K562 (cell line): ENCODE measurements around the gene MAGI3. TPM values are rescaled to one million over a fixed set of nuclear protein-coding genes. Genes with fewer than 3 reads are reported as not detected.

ENCODE experiments used
- ATF2 ChIP-seq: sonication (generic); formaldehyde crosslinking; IDR thresholded peaks from 2 replicates; pipeline ENCODE4 v1.8.1; 2022; ENCODE audit warnings: missing genetic modification reagents
- CHD4 ChIP-seq: fragments of 200-600 bp; sonication (generic); IDR thresholded peaks from 3 replicates; pipeline ENCODE4 v1.6.1; 2012; ENCODE audit warnings: low read depth, mild to moderate bottlenecking, mixed read lengths, low read length, inconsistent platforms; ENCODE audit not compliant: insufficient read depth, insufficient replicate concordance, poor library complexity, severe bottlenecking
- CREB3 ChIP-seq: fragments of 450-650 bp; conservative IDR thresholded peaks from 2 replicates; pipeline ENCODE4 v1.6.1; 2016; ENCODE audit warnings: missing genetic modification characterization, low read depth, mild to moderate bottlenecking, missing compliant biosample characterization, moderate library complexity
- DEAF1 ChIP-seq: fragments of 450-650 bp; formaldehyde crosslinking; IDR thresholded peaks from 2 replicates; pipeline ENCODE4 v1.4.0; 2020; ENCODE audit warnings: mild to moderate bottlenecking, moderate library complexity
- ELF4 ChIP-seq: fragments of 450-650 bp; formaldehyde crosslinking; IDR thresholded peaks from 2 replicates; pipeline ENCODE4 v1.4.0; 2022; ENCODE audit warnings: missing genetic modification characterization
- ERF ChIP-seq: fragments of 450-650 bp; formaldehyde crosslinking; IDR thresholded peaks from 2 replicates; pipeline ENCODE4 v1.4.0; 2020; ENCODE audit warnings: mild to moderate bottlenecking, mixed read lengths
- HNRNPH1 ChIP-seq: fragments of 200-400 bp; formaldehyde crosslinking; optimal IDR thresholded peaks from 2 replicates; pipeline ENCODE3; 2017; ENCODE audit warnings: low read depth, mild to moderate bottlenecking, low read length, moderate library complexity
- IRF2 ChIP-seq: sonication (generic); formaldehyde crosslinking; IDR thresholded peaks from 2 replicates; pipeline ENCODE4 v1.8.1; 2022; ENCODE audit warnings: mild to moderate bottlenecking, missing genetic modification reagents
- MCM7 ChIP-seq, 2 experiments: fragments of 450-650 bp; IDR thresholded peaks; 2 replicates each; pipeline ENCODE4 v1.6.1; 2016 to 2018
- MTF1 ChIP-seq: fragments of 250-450 bp; sonication (Bioruptor Pico); IDR thresholded peaks from 2 replicates; pipeline ENCODE4 v1.9.0; 2021; ENCODE audit warnings: moderate library complexity, mild to moderate bottlenecking, inconsistent platforms, borderline replicate concordance
- PRPF4 ChIP-seq: fragments of 200-400 bp; formaldehyde crosslinking; IDR thresholded peaks from one replicate; pipeline ENCODE4 v1.6.1; 2017; ENCODE audit warnings: low read length, low read depth, mild to moderate bottlenecking; ENCODE audit not compliant: insufficient read depth, poor library complexity, severe bottlenecking
- RAD51 ChIP-seq: fragments of 450-650 bp; IDR thresholded peaks from 2 replicates; pipeline ENCODE4 v1.7.1; 2016; ENCODE audit warnings: low read depth, mild to moderate bottlenecking, borderline replicate concordance
- RCOR1 ChIP-seq, 2 experiments: IDR thresholded peaks; 2 replicates each; pipeline ENCODE4 v1.6.1; 2012; ENCODE audit warnings: low read depth in 2 of 2, low read length in 2 of 2, borderline replicate concordance in 1 of 2, improper control_type of control experiment in 1 of 2
- SAFB2 ChIP-seq: fragments of 200-400 bp; formaldehyde crosslinking; IDR thresholded peaks from 2 replicates; pipeline ENCODE4 v1.6.1; 2018; ENCODE audit warnings: borderline replicate concordance, low read length, low read depth, moderate library complexity; ENCODE audit not compliant: severe bottlenecking
- WHSC1 ChIP-seq: IDR thresholded peaks from one replicate; pipeline ENCODE4 v1.6.1; 2012; ENCODE audit warnings: low read length, control low read depth, inconsistent platforms
- ZBTB34 ChIP-seq: fragments of 250-450 bp; sonication (Bioruptor Pico); IDR thresholded peaks from 2 replicates; pipeline ENCODE4 v1.8.0; 2021; ENCODE audit warnings: mild to moderate bottlenecking, moderate library complexity
- ZC3H8 ChIP-seq: fragments of 450-650 bp; IDR thresholded peaks from 2 replicates; pipeline ENCODE4 v1.6.1; 2017
- ZNF165 ChIP-seq: fragments of 250-450 bp; sonication (Bioruptor Pico); IDR thresholded peaks from 2 replicates; pipeline ENCODE4 v1.4.0; 2020; ENCODE audit warnings: borderline replicate concordance
- ZNF174 ChIP-seq: fragments of 250-450 bp; sonication (Bioruptor Pico); IDR thresholded peaks from 2 replicates; pipeline ENCODE4 v1.4.0; 2020; ENCODE audit warnings: mild to moderate bottlenecking
- ZNF431 ChIP-seq: sonication (generic); formaldehyde crosslinking; IDR thresholded peaks from 2 replicates; pipeline ENCODE4 v1.8.0; 2022; ENCODE audit warnings: mild to moderate bottlenecking, missing genetic modification reagents
- ZNF512 ChIP-seq: IDR thresholded peaks from 2 replicates; pipeline ENCODE4 v1.6.1; 2016; ENCODE audit warnings: missing genetic modification characterization, missing compliant biosample characterization
- polyA plus RNA-seq, 8 experiments: library from polyadenylated mRNA; depleted of rRNA in 4 of 8; stranded (reverse) in 5 of 8; unstranded in 3 of 8; fragments of >200 nt; fragmentation: Nextera tagmentation in 2 of 8; fragmentation: Illumina TruSeq in 1 of 8; extraction: Ambion mirVana in 2 of 8; extraction: Trizol in 1 of 8; gene quantifications; 2 replicates each; pipeline versions ENCODE4 v1.2.1 to v1.2.3, GENCODE V29; 2011 to 2014; ENCODE audit warnings: inconsistent platforms in 1 of 8, missing spikeins in 1 of 8
- total RNA-seq, 7 experiments: library from RNA; depleted of rRNA in 6 of 7; stranded (reverse); fragments of >200 nt in 6 of 7; fragmentation: Illumina TruSeq in 2 of 7; extraction: Trizol in 2 of 7; gene quantifications; 2 replicates each; pipeline versions ENCODE4 v1.2.1 to v1.2.3, GENCODE V29; 2011 to 2021; ENCODE audit warnings: low replicate concordance in 1 of 7

Gene MAGI3
- total and polyA plus RNA-seq, 9 of the 15 experiments (the other 6 are each of a cell fraction or from before 2014, with no cell fraction given) = 1.0 to 8.6 (median 5.5) TPM

- TF ChIP-seq RCOR1 (IDR thresholded peaks at IDR 0.05; ENCODE audit: borderline replicate concordance in 1 of 2, low read depth in 2 of 2, low read length in 2 of 2) (no peak), ZNF174 (CRISPR knock-in tag) (no peak), CREB3 (no peak), SAFB2 (no peak), ZNF431 (CRISPR knock-in tag) (no peak), HNRNPH1 (no peak), IRF2 (CRISPR knock-in tag) (no peak), ERF (no peak; the same call in 1 of the 2 replicates), ZNF165 (CRISPR knock-in tag) (no peak), ZNF512 (tag) (no peak), MCM7 (IDR thresholded peaks at IDR 0.05) (no peak), ZC3H8 (no peak), RAD51 (no peak), CHD4 (no peak), MTF1 (CRISPR knock-in tag) (no peak), ELF4 (CRISPR knock-in tag) (no peak), ZBTB34 (CRISPR knock-in tag) (no peak), PRPF4 (peak; percentile 52), WHSC1 (no peak), DEAF1 (CRISPR knock-in tag) (no peak), ATF2 (CRISPR knock-in tag) (no peak)
Measured at GRCh38 chr1:113389953-113390834, at the start of gene MAGI3 (continued).
